ENCODE results near the gene MKS1.
A peak's percentile ranks its signal among the peaks of the same experiment; 100 is the strongest.

Gene MKS1

DNA sequence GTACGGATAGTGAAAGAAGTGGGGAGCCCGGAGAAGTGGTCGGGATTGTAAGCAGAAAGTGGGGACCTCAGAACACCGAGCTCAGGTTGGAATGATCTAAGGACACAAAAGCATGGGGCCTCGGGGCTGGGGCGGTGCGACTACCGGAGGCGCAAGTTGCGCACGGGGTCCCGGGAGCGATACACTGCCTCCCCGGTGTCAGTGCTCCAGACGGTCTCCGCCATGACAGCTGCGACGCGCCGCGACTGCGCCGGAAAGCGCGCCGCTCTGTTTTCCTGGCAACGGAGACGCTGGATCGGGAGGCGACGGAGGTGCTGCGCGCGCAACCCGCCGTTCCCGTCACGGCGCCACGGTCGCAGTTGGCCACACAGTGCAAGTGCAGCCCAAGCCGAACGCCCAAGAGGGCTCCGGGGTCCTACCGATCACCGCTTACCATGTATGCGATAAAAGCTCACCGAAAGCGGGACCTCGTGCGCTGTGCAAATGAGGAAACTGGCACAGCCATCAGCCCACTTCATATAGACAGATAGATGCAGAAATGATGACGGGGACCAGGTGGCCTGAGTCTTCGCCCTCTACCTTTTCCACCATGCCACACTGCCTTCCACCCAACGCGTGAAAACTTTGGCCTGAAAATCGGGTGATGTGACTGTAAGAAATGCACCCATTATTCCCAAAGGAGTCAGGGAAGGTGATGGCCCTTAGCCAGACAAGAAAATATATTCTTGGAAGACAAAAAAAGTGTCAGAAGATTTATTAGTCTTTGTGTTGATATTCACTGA is at the start of gene MKS1:
MKS1 (minus strand) TSS at position 249 of the 782 bp plus-strand sequence; CDS start at position 224, 25 bp downstream.
- no peaks in the 10 kb centered on the region for H3K27me3 Mint-ChIP-seq
- peak within 1 kb of the TSS; percentile 95 to 97 for H3K27ac Mint-ChIP-seq
- DNase-seq (peak; percentile 96 to 97), ATAC-seq (peak; percentile 99)
- no peaks in the 10 kb centered on the region for H3K9me3 Mint-ChIP-seq
- peak within 1 kb of the TSS; percentile 91 to 92 for H3K4me3 Mint-ChIP-seq
- H3K4me1 Mint-ChIP-seq: peaks cover 29% of the 10 kb centered on the region

DNA sequence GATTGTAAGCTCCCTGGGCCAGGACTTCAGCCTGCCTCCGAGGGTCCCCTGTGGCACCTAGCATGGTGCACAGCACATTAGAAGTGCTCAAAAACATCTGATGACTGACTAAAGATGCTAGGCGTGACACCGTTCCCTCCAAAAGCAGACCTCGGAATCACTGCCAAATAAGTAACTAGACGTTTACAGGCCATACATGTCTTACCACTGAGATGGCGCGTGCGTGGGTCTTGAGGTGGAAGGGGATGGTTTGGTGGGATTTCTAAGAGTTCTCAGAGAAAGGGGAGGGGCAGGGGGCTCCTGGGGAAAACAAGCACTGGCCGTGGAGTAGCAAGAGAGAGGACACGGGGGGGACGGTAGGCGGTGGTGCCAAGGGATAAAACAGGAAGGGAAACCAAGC is 49.3 kb upstream of the MKS1 start:
- Mint-ChIP-seq H3K4me3 (no peak overlapping the region), H3K27me3 (peaks cover 39% of the 10 kb centered on the region), H3K4me1 (no peaks in the 10 kb centered on the region), H3K27ac (no peak overlapping the region), H3K9me3 (no peaks in the 10 kb centered on the region)
- DNase-seq (no peak), ATAC-seq (no peak)

DNA sequence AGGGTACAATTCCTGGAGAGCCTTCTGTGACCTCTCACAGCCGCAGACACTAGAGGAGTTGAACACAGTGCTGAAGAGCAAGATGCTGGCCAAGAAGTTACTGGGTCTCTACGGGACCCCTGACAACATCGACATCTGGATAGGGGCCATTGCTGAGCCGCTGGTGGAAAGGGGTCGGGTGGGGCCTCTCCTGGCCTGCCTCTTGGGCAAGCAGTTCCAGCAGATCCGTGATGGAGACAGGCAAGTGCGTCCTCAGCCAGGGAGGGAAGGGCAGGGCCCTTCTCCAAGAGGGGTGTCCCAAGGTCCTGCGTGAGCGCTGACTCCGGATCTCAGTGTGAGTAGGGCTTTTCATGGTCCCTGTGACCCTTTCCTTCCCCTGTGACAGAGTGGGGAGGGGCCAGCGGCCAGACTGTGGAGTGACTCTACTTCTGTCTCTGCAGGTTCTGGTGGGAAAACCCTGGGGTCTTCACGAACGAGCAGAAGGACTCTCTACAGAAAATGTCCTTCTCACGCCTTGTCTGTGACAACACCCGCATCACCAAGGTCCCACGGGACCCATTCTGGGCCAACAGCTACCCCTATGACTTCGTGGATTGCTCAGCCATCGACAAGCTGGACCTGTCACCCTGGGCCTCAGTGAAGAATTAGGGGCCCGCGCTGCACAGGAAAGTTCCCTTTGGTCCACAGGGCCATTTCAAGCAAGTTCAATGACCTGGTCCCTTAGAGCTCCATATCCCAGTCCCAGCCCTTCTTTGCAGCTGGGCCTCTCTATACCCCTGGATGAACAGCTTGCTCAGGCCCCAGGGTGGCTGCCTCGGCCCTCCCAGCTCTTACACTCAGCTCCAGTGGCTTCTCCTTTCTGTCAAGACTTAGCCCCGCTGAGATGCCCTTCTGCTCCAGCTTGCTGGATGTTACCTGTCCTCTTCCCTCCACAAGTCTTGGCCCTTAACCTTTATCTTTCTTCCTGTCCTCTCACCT is 48.6 kb upstream of the MKS1 start:
- H3K4me3 Mint-ChIP-seq: no peak overlapping the region
- H3K9me3 Mint-ChIP-seq: no peaks in the 10 kb centered on the region
- H3K27ac Mint-ChIP-seq: no peak overlapping the region
- no peaks in the 10 kb centered on the region for H3K4me1 Mint-ChIP-seq
- peaks cover 46% of the 10 kb centered on the region for H3K27me3 Mint-ChIP-seq
- DNase-seq (no peak), ATAC-seq (no peak)

GRCh38 chr17:58265902-58266875 is 47.1 kb upstream of the MKS1 start:
- Mint-ChIP-seq H3K27me3 (peaks cover 60% of the 10 kb centered on the region), H3K4me3 (no peak overlapping the region), H3K9me3 (no peaks in the 10 kb centered on the region), H3K27ac (no peak overlapping the region), H3K4me1 (no peaks in the 10 kb centered on the region)
- DNase-seq (no peak), ATAC-seq (no peak)

DNA sequence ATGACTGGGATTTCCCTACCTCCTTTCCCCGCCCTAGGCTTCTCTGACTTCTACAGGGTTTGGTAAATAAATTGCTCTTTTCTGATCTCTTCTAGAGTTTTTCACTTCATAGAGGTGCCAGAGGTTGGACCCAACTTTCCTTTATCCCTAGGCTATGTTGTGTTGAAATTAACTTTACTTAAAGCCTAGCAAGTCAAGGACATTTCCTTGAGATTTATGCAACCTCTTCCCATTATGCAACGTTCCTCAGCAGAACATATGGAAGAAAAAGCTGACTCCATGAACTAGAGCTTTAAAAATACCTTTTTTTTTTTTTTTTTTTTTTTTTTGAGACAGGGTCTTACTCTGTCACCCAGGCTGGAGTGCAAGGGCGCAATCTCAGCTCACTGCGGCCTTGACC is 46.2 kb upstream of the MKS1 start:
- Mint-ChIP-seq H3K27ac (no peak overlapping the region), H3K4me1 (no peaks in the 10 kb centered on the region), H3K27me3 (peaks cover 69% of the 10 kb centered on the region), H3K9me3 (no peaks in the 10 kb centered on the region), H3K4me3 (no peak overlapping the region)
- DNase-seq: no peak
- no peak for ATAC-seq

- DNase-seq: no peak
- Mint-ChIP-seq H3K9me3 (no peaks in the 10 kb centered on the region), H3K4me3 (no peak overlapping the region), H3K4me1 (no peaks in the 10 kb centered on the region), H3K27ac (no peak overlapping the region), H3K27me3 (peaks cover 75% of the 10 kb centered on the region)
- no peak for ATAC-seq
These were observed 45.5 kb upstream of the MKS1 start for GRCh38 chr17:58264407-58265103.

DNA sequence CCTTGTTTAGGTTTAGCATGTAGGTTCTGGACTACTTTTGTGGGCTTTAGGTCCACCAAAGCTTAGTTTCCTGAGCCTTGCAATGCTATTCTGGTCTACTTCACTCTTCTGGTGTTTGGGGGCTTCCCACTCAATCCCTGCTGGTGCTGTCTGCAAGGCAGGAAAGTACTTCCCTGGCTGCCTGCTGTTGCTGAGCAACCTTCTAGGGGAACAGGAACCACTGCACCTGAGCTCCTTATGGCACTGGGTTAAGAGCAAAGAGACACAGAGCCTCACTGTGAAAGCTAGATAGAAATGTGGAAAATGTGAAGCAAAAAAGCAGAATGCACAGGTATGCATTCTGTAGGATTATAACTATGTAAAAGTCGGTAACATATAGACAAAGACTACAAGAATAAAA is 44.7 kb upstream of the MKS1 start:
- Mint-ChIP-seq H3K9me3 (no peaks in the 10 kb centered on the region), H3K4me1 (no peaks in the 10 kb centered on the region), H3K27ac (no peak overlapping the region), H3K27me3 (peaks cover 80% of the 10 kb centered on the region), H3K4me3 (no peak overlapping the region)
- DNase-seq (no peak), ATAC-seq (no peak)

DNA sequence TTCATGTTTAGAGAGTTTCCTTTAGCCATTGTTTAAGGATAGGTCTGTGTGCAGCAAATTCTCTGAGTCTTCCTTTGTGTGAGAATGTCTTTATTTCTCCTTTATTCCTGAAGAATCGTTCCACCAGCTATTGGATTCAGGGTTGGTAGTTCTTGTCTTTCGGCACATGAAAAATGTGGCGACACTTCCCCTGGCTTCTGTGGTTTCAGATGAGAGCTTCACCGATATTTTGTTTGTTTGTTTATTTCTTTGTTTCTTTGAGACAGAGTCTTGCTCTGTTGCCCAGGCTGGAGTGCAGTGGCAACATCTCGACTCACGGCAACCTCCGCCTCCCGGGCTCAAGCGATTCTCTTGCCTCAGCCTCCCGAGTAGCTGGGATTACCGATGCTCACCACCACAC is 43.1 kb upstream of the MKS1 start:
- H3K27me3 Mint-ChIP-seq: peaks cover 94% of the 10 kb centered on the region
- H3K4me3 Mint-ChIP-seq: no peak overlapping the region
- no peak for DNase-seq
- no peak for ATAC-seq
- no peaks in the 10 kb centered on the region for H3K4me1 Mint-ChIP-seq
- H3K27ac Mint-ChIP-seq: no peak overlapping the region
- H3K9me3 Mint-ChIP-seq: no peaks in the 10 kb centered on the region

GRCh38 chr17:58254803-58255202 is 35.7 kb upstream of the MKS1 start:
- DNase-seq (no peak), ATAC-seq (no peak)
- Mint-ChIP-seq H3K27ac (no peak overlapping the region), H3K4me1 (peaks cover 12% of the 10 kb centered on the region), H3K4me3 (no peak overlapping the region), H3K9me3 (no peaks in the 10 kb centered on the region), H3K27me3 (peaks cover 66% of the 10 kb centered on the region)

DNA sequence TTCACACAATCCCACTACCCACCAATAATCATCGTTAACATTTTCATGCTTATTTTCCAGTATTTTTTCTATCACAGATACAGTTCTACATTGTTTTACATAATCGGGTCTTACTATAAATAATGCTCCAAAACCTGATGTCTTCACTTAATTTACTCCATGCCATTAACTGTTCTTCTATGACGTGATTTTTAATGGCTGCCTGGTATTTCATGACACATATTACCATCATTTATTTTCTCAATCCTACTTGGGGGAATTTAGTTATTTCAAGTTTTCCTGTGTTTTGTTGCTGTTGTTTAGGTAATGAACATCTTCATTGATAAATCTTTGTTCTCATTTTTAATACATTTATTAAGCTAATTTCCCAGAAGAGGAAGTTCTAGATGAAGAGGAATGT is 34.0 kb upstream of the MKS1 start:
- peaks cover 66% of the 10 kb centered on the region for H3K27me3 Mint-ChIP-seq
- no peak for ATAC-seq
- no peak overlapping the region for H3K27ac Mint-ChIP-seq
- no peaks in the 10 kb centered on the region for H3K9me3 Mint-ChIP-seq
- peaks cover 29% of the 10 kb centered on the region for H3K4me1 Mint-ChIP-seq
- no peak overlapping the region for H3K4me3 Mint-ChIP-seq
- DNase-seq: no peak

DNA sequence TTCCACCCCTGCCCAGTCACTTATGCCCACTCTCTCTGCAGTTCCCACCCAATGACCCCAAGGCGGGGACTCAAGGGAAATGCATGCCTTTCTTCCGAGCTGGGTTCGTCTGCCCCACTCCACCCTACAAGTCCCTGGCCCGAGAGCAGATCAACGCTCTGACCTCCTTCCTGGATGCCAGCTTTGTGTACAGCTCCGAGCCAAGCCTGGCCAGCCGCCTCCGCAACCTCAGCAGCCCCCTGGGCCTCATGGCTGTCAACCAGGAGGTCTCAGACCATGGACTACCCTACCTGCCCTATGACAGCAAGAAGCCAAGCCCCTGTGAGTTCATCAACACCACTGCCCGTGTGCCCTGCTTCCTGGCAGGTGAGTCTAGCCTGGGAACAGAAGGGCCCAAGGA is 33.1 kb upstream of the MKS1 start:
- no peak for ATAC-seq
- peaks cover 37% of the 10 kb centered on the region for H3K4me1 Mint-ChIP-seq
- no peaks in the 10 kb centered on the region for H3K9me3 Mint-ChIP-seq
- no peak overlapping the region for H3K4me3 Mint-ChIP-seq
- no peak overlapping the region for H3K27ac Mint-ChIP-seq
- DNase-seq: no peak
- H3K27me3 Mint-ChIP-seq: peaks cover 59% of the 10 kb centered on the region

GRCh38 chr17:58250344-58251011 is 31.4 kb upstream of the MKS1 start:
- peaks cover 61% of the 10 kb centered on the region for H3K27me3 Mint-ChIP-seq
- ATAC-seq (no peak), DNase-seq (no peak)
- peaks cover 37% of the 10 kb centered on the region for H3K4me1 Mint-ChIP-seq
- H3K9me3 Mint-ChIP-seq: no peaks in the 10 kb centered on the region
- no peak overlapping the region for H3K27ac Mint-ChIP-seq
- peak overlapping the region; percentile 24 to 90 for H3K4me3 Mint-ChIP-seq

DNA sequence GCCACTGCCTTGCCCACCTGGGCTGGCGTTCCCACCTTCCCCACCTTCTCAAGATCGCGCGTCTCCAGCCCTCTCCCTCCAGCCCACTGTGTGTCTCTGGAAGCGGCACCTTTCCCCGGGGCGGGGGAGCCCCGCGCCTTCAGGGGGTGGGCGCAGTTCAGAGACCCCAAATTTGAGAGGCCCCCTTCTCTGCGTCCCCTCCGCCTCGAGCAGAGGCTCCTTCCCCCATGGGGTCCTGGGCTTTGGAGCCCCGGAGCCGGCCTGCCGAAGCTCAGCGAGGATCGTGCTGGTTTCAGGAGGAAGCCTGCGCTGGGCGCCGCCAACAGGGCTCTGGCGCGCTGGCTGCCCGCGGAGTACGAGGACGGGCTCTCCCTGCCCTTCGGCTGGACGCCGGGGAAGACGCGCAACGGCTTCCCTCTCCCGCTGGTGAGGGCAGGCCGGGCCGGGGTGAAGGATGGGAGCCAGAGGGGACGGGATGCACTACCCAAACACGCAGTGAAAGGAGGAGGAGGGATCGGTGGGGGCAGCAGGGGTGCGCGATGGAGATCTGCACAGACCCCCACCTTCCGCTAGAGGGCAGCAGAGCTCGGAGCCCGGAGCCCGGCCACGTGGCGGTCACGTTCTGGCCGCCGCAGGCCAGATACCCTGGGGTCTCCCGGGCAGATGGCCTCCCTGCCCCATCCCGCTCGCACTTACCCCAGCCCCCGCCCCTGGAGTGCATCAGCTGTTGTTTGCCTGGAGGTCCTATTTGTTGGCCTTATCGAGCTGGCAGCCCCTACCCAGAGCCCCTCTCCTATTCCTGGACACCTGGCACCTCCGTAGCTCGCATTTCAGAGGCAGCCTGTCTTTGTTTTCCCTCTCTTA is 30.4 kb upstream of the MKS1 start:
- Mint-ChIP-seq H3K4me3 (peak overlapping the region; percentile 82 to 90), H3K9me3 (no peaks in the 10 kb centered on the region), H3K4me1 (peaks cover 31% of the 10 kb centered on the region), H3K27ac (peak overlapping the region in 1 of 2 donors; percentile 98), H3K27me3 (peaks cover 59% of the 10 kb centered on the region)
- peak; percentile 76 to 82 for DNase-seq
- peak; percentile 88 for ATAC-seq
